OCI-LY1 (cell line): ENCODE data around the gene SQSTM1.

Source experiments
- EZH2 ChIP-seq: fragments of 200-600 bp; sonication (generic), shearing (Covaris generic); IDR thresholded peaks from 2 replicates; pipeline ENCODE4 v1.8.0; 2017; ENCODE audit warnings: borderline replicate concordance, mixed run types, mild to moderate bottlenecking, antibody characterized with exemption, low read length, moderate library complexity, mixed read lengths
- TF ChIP-seq, protein P1 (sequence below): fragments of 200-600 bp; sonication (generic), shearing (Covaris generic); IDR thresholded peaks from 2 replicates; pipeline ENCODE4 v1.5.1; 2017; ENCODE audit warnings: mild to moderate bottlenecking, antibody characterized with exemption, low read length, moderate library complexity, mixed read lengths

DNA sequence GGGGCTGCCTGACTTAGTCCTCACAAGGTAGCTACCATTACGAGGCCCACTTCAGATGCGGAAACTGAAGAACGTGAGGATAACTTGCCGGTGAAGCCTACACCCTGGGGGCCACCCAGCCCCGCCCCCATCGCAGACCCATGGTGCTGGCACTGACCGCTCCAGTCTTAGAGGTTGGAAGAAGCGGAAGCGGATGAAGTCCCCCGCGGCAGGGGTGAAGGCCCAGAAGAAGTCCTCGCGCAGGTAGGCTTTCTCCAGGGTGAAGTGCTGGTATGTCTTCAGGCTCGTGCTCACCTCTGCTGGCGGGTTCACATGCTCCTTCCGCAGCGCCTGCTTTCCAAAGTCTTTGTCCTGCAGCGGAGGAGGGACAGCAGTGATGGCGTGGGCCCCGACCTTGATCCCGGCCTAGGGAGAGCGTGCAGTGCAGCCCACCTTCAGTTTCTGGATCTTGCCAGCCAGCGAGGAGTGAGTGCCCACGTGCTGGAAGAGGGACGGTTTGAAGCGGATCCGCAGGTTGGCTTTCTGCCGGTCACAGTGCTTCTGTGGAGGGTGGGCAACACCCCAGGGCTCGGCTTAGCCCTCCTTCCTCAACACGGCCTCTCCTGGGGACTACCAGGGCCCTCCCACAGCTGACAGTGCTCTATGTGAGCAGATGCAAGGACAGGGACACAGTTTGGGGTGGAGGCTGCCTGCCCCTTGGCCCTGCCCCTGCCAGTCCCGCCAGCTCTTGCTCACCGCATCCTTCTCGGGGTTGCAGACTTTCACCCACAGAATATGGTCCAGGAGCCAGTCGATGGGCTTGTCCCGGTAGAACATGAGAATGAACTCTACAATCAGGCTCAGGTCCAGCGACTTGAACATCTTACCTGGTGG is 21.7 kb upstream of the SQSTM1 start:
- TF ChIP-seq, protein P1, sequence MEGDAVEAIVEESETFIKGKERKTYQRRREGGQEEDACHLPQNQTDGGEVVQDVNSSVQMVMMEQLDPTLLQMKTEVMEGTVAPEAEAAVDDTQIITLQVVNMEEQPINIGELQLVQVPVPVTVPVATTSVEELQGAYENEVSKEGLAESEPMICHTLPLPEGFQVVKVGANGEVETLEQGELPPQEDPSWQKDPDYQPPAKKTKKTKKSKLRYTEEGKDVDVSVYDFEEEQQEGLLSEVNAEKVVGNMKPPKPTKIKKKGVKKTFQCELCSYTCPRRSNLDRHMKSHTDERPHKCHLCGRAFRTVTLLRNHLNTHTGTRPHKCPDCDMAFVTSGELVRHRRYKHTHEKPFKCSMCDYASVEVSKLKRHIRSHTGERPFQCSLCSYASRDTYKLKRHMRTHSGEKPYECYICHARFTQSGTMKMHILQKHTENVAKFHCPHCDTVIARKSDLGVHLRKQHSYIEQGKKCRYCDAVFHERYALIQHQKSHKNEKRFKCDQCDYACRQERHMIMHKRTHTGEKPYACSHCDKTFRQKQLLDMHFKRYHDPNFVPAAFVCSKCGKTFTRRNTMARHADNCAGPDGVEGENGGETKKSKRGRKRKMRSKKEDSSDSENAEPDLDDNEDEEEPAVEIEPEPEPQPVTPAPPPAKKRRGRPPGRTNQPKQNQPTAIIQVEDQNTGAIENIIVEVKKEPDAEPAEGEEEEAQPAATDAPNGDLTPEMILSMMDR = no peak
- no peak for TF ChIP-seq EZH2
